Right renal cortex interstitium (tissue), 3 donors: ENCODE measurements around the gene EXOC3. TPM values are rescaled to one million over a fixed set of nuclear protein-coding genes. Genes with fewer than 3 reads are reported as not detected.
"Not testable (repeated sequence)": the region's sequence is repeated elsewhere in the genome, so short reads cannot be mapped to it uniquely, and the experiment has no call there.

Experiments
- DNase-seq, 3 donors: peaks; one replicate each; pipeline ENCODE4 v3.0.0-alpha.2; 2013; ENCODE audit warnings: low read depth in 3 of 3, low spot score in 2 of 3
- polyA plus RNA-seq, 3 donors: library from polyadenylated mRNA; unstranded; fragments of 120-200 nt; gene quantifications; one replicate each; pipeline ENCODE4 v1.2.1, GENCODE V29; 2013; ENCODE audit not compliant: insufficient read length in 3 of 3

EXOC3 gene
- polyA plus RNA-seq, 3 donors, result 48.7 to 55.6 (median 52.6) TPM

GRCh38 chr5:470961-471749, 28.2 kb downstream of the EXOC3 start:
- no peak for DNase-seq

- DNase-seq, result no peak
These were observed 28.7 kb downstream of the EXOC3 start for GRCh38 chr5:471750-472058.

DNA sequence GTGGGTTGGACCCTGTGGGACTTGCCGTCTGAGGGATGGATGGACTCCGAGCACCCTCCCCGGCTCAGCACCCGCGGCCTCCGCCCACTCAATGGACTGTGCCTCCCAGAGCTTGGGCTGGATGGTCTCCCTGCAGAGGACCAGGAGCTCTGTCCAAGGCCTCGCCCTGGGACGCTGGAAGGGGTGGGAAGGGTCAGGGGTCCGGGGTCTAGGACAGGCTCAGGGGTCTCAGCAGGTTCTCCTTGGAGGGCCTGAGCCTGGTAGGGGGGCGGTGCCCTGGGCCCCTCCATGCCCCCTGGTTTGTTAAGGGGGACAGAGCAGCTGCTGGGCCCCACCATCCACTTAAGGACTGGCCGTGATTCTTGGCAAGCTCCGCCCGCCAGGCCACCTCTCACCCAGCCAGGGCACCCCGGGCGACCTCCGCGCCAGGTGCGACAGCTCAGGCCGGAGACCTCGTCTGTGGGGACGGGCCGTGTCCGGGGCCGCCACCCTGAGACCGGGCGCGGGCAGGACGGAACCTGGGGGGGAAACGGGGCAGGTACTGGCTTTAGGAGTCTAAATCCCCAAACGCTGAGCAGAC, 29.2 kb downstream of the EXOC3 start:
- no peak for DNase-seq

DNA sequence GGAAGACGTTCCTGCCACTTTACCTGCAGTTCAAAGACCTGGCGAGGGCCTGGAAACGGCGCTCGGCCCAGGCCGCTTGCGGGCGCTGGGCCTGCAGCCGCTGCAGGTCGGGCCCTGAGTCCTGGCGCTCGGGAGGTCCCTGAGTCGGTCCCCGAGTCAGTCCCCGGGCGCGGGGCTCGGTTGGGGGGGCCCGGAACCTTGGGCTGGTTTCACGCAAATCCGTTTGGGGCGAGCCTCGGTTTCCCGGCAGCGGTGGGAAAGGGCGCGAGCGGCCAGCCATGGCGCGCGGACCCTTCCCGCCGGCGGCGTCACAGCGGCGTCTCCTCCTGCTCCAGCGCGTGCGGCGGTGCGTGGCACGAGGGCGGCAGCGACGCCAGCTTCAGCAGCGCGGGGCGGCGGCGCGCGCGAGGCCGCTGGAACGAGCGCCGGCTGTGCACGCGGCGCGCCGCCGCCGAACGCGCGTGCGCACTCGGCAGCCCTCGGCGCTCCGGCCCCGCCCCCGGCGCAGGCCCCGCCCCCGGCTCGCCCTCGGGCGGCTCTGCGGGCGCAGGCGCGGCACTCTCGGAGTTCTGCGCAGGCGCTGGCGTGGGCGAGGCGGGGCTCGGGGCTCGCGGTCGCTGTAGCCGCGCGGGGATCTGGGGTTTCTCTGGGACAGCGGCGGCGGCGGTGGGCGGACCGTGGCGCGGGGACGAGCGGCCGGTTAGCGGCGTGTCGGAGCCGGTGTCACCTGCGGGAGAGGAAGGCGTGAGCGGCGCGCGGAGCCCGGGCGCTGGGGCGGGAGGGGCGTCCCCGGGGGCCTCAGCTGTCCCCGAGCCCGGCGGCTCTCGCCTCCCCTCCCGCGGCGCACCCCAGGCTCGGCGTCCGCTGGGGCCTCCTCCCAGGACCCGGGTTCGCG, 29.9 kb downstream of the EXOC3 start:
- no peak for DNase-seq

- no peak for DNase-seq
These were observed 30.7 kb downstream of the EXOC3 start for GRCh38 chr5:473551-474192.

DNA sequence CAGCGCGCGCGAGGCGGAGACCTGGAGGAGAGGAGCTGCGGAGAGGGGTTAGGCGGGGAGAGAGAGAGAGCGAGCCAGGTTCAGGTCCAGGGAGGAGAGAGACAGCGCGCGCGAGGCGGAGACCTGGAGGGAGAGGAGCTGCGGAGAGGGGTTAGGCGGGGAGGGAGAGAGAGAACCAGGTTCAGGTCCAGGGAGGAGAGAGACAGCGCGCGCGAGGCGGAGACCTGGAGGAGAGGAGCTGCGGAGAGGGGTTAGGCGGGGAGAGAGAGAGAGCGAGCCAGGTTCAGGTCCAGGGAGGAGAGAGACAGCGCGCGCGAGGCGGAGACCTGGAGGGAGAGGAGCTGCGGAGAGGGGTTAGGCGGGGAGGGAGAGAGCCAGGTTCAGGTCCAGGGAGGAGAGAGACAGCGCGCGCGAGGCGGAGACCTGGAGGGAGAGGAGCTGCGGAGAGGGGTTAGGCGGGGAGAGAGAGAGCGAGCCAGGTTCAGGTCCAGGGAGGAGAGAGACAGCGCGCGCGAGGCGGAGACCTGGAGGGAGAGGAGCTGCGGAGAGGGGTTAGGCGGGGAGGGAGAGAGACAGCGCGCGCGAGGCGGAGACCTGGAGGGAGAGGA, 31.4 kb downstream of the EXOC3 start:
- DNase-seq, result not testable (repeated sequence)

GRCh38 chr5:474840-475661, 32.1 kb downstream of the EXOC3 start:
- no peak for DNase-seq

DNA sequence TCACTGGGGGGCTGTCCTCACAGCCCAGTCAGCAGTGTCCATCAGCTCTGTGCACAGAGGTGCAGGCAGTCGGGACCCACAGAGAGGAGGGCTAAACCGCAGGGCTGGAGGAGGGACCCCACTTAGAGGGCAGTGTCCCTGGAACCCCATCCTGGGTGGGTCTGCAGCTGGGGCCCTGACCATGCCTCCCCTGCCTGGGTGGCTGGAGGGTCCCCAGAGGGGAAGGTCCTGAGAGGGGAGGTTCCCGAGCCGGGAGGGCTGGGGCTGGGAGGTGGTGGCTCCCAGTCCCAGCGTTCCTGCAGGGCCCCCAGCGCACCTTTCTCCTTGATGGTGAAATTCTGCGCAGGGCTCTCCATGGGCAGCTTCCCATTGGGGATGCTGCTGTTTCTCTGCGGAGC, 32.7 kb downstream of the EXOC3 start:
- no peak for DNase-seq

DNA sequence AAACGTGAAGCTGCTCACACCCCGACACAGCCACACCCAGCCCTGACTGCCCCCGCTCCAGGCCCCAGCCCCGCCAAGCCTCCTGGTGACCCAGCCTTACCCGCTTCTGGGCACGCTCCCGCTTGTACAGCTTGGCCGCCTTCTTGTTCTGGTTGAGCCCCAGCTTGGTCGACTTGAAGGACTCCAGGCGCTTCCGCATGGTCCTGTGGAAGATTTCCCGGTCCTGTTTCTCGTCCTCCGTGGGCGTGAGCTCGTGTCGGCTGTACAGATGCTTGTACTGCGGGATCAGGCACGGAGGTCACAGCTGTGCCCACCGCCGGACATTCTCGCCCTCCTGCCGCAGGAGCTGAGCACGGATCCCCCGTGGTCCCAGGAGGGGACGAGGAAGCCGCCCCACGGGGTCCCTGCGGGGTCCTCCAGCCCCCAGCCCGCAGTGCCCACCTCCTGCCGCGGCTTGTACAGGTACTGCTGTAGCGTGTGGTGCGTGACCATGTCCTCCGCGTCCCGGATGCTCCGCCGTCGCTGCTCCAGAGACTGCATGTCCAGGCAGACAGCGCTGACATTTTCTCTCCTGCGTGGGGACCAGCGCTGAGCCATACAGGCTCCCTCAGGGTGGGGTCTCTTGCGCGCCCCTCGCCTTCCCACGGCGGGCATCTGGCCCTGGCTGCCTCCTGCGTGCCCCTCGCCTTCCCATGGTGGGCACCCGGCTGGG, 33.3 kb downstream of the EXOC3 start:
- DNase-seq, result no peak

GRCh38 chr5:476814-477175, 33.8 kb downstream of the EXOC3 start:
- no peak for DNase-seq

- DNase-seq, result no peak
These were observed 34.3 kb downstream of the EXOC3 start for GRCh38 chr5:477247-477646.

DNA sequence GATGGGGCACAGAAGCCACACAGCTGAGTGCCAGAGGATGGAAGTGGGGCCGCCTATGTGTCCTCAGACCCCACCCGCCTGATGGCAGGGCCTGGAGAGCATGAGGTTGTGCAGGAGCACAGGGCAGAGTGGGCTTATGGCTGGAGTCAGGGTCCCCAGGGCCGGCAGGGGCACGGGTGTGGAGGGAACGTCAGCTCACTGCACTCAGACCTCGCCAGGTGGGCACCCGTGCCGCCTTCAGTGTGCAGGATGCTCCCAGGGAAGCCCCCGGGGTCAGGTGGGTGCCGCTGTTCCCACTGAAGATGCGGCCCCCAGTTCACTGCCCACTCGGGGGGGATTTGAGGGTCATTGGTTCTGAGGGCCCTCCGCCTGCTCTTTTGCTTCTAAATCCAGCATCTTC, 34.9 kb downstream of the EXOC3 start:
- DNase-seq, result no peak

DNA sequence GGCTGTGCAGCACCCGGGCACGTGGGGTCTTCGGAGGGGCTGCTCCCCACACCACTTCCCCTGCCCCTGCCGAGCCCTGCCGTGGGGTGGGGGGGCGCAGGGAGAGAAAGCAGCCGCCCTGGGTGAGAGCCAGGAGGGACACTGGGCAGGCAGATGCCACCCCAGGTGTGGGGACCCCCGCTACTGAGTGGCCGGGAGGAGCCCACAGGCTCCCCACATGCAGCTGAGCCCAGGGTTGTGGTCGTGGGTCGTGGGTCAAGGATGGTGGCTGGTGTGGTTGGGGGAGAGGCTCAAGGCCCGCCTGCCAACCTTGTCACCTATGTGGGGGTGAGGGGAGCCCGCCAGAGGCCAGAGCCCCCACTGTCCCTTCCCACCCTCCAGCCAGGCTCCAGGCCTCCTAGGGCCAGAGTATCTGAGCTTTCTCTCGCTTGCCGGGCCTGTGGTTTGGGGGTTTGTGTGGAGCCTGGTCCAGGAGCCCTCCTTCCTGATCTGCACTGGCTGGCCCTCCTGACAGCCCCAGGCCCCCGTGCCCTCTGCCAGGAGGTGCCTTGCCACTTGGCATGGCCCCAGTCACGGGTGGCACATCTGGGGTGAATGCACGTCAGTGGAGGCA, 35.5 kb downstream of the EXOC3 start:
- DNase-seq, result no peak

- no peak for DNase-seq
These were observed 36.1 kb downstream of the EXOC3 start for GRCh38 chr5:478982-479535.

GRCh38 chr5:479566-480319, 36.8 kb downstream of the EXOC3 start:
- no peak for DNase-seq

GRCh38 chr5:481347-481746, 38.4 kb downstream of the EXOC3 start:
- DNase-seq, result no peak

DNA sequence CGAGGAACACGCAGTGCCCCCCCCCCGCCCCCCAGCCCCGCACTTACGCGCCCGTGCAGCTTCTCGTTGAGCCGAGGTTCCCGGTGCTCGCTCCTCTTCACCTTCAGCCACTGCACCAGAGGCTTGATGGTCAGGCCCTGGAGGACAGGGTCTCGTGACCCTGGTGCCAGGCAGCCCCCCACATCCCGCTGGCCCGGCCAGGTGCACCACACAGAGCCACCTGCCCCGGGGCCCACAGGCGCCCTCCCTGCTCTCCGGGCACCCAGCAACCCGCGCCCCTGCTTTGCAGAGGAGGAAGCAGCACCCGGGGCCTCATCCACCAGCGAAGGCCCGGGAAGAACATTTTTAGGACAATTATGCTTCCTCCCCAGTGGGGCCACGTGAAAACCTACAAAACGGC, 39.0 kb downstream of the EXOC3 start:
- no peak for DNase-seq

DNA sequence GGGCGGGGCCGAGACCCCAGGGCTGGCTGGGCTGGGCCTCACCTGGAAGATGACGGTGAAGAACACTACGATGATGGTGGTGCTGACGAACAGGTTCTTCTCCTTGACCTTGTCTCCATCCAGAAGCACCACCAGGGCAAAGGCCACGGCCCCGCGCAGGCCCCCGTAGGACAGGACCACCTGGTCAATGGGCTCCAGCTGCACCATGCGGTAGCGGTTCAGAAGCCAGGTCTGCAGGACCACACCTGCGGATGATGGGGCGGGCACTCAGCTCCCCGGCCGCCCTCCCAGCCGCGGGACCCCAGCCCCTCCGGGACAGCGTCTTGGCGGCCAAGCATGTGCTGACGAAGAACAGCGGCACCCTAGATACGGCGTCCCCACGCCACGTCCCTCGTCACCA, 39.5 kb downstream of the EXOC3 start:
- DNase-seq, result no peak
